Measurements from ENCODE around the gene GSTCD.
"Not testable (repeated sequence)": the region's sequence is repeated elsewhere in the genome, so short reads cannot be mapped to it uniquely, and the experiment has no call there.

Gene GSTCD

DNA sequence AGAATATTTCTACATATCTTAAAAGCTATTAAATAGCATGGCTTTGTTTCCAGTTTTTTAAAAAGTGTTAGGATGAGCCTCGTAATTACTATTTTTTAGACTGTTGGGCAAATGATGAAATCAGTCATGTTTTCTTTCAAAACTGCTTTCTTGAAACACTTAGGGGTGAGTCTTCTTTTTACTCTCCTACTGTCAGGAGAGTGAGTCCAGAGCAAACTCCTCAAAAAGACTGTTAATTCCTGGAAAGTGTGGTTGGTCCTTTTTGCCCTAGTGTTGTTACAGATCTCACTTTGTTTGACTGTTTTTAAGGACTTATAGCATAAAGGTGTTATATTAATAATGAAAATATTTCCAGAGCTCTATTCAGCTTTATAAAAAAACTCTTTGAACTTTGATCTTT is 6.3 kb downstream of the GSTCD start:
- in situ Hi-C loops (cut with MboI; ENCODE audit: low sequenced_read_pairs) = no loop called here

DNA sequence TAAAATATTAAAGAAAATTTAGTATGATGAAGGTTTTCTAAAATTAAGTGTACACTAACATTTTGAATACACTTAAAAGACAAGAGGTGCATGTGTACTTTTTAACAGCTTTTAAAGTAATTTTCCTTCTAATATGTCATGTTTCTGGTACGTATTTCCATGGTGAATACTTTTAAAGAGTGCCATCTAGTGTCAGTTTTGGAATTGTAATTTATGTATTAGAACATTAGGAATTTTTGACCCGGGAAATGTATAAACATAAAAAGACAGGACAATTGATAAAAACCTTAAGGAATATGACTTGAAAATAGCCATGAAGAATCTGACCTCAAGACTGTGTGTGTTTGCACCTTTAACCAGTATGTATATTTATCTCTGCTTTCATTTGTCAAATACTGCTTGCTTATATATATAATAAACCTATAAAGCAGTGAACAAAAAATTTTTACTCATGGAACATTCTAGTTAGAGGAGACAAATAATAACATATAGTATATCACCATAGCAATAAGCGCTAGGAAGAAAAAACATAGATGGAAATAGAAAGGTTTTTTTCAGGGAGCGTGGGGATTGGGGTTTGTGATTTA is 7.2 kb downstream of the GSTCD start:
- in situ Hi-C loops (cut with MboI; ENCODE audit: low sequenced_read_pairs) = no loop called here

GRCh38 chr4:105719204-105719603 is 10.6 kb downstream of the GSTCD start:
- in situ Hi-C loops (cut with MboI; ENCODE audit: low sequenced_read_pairs) = no loop called here

- in situ Hi-C loops (cut with MboI; ENCODE audit: low sequenced_read_pairs) = no loop called here
These were observed 17.0 kb downstream of the GSTCD start for GRCh38 chr4:105725623-105726022.

DNA sequence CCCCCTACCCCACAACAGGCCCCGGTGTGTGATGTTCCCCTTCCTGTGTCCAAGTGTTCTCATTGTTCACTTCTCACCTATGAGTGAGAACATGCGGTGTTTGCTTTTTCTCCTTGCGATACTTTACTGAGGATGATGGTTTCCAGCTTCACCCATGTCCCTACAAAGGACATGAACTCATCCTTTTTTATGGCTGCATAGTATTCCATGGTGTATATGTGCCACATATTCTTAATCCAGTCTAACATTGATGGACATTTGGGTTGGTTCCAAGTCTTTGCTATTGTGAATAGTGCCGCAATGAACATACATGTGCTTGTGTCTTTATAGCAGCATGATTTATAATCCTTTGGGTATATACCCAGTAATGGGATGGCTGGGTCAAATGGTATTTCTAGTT is 21.3 kb downstream of the GSTCD start:
- in situ Hi-C loops (cut with MboI; ENCODE audit: low sequenced_read_pairs) = not testable (repeated sequence)

DNA sequence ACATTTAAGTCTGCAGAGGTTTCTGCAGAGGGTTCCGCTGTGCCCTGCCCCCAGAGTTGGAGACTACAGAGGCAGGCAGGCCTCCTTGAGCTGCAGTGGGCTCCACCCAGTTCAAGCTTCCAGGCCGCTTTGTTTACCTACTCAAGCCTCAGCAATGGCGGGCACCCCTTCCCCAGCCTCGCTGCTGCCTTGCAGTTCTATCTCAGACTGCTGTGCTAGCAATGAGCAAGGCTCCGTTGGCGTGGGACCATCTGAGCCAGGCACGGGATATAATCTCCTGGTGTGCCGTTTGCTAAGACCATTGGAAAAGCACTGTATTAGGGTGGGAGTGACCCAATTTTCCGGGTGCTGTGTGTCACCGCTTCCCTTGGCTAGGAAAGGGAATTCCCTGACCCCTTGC is 26.6 kb downstream of the GSTCD start:
- in situ Hi-C loops (cut with MboI; ENCODE audit: low sequenced_read_pairs) = not testable (repeated sequence)

- in situ Hi-C loops (cut with MboI; ENCODE audit: low sequenced_read_pairs) = no loop called here
These were observed 33.0 kb downstream of the GSTCD start for GRCh38 chr4:105741548-105741947.

DNA sequence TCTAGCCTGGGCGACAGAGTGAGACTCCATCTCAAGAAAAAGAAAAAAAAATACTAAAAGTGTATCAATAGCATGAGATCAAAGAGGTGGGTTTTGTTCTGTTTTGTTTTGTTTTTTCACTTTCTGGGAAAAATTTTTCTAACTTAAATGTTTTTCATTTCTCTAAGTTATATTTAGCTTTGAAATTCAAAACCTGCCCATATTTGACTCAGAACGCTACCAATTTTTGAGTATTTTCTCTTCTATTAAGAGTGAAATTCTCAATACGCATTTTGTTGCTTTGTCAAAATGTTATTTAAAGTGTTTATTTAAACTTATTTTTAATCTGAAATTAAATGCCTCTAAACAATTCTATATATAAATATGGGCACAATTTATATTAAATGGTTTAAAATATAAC is 39.6 kb downstream of the GSTCD start:
- in situ Hi-C loops (cut with MboI; ENCODE audit: low sequenced_read_pairs) = no loop called here

DNA sequence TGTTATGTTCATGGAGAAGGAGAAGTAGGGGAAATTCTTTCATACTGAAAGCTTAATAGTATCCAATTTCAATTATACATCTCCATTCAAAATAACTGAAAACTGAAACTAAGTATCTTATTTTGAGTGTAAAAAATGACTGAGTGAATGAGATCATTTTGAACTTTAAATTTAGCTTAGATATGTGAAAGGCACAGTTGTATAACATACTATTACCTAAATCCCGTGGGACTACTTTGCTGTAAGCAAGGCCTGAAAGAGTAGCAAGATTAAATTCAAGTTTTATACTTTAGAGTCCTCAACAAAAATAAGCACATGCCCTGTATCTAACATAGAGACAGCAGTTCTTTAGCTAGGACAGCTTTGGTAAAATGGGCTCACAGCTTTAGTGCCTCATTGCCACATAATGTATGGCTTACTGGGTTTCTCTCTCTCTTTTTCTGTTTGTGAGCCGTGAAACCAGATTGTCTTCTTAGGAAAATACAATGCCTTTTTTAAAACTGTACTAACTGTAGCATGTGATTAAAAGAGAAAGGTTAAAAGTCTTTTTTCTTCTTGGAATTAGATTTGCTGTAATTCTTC is 43.2 kb downstream of the GSTCD start:
- in situ Hi-C loops (cut with MboI; ENCODE audit: low sequenced_read_pairs) = no loop called here

- in situ Hi-C loops (cut with MboI; ENCODE audit: low sequenced_read_pairs) = no loop called here
These were observed 44.8 kb downstream of the GSTCD start for GRCh38 chr4:105753361-105753760.

DNA sequence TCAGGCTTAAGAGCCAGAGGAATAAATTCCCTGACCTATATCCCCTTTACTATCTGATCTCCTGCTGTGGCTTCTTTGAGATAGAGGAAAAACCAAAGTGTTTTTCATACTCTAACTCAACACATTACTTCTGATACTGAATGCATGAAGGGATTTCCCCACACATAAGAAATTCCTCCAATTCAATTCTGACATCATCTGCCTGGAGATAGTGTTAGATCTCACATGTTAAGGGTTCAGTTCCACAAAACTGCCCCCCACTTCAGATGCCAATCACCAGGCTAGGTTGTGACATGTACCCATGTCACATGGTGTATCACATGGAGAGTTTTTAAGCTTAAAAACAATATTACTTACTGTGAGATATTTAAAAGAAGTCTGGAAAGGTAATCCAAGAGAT is 46.8 kb downstream of the GSTCD start:
- in situ Hi-C loops (cut with MboI; ENCODE audit: low sequenced_read_pairs) = no loop called here

- in situ Hi-C loops (cut with MboI; ENCODE audit: low sequenced_read_pairs) = no loop called here
These were observed 50.4 kb downstream of the GSTCD start for GRCh38 chr4:105758958-105759357.

GRCh38 chr4:105765690-105766407 is 57.3 kb downstream of the GSTCD start:
- in situ Hi-C loops (cut with MboI; ENCODE audit: low sequenced_read_pairs) = no loop called here

DNA sequence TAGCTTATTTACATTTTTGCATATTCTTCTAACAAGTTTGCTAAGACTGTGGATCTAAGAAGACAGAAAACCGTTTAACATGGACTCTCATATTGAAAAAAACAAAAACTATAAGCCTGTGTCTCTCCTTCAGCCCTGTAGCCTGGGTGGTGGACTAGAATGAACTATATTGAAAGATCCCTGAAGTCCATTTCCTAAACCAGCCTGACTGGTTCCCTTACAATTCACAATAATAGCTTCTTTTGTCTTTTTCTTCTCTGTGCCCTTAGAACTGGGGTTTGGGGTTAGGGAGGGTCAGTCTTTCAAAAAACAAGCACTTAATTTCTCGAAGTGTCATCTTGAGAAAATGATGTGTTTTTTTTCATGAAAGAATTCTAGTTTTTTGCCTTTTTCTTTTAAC is 59.0 kb downstream of the GSTCD start:
- in situ Hi-C loops (cut with MboI; ENCODE audit: low sequenced_read_pairs) = no loop called here

- in situ Hi-C loops (cut with MboI; ENCODE audit: low sequenced_read_pairs) = not testable (repeated sequence)
These were observed 61.9 kb downstream of the GSTCD start for GRCh38 chr4:105770524-105770923.

- in situ Hi-C loops (cut with MboI; ENCODE audit: low sequenced_read_pairs) = not testable (repeated sequence)
These were observed 63.5 kb downstream of the GSTCD start for GRCh38 chr4:105772065-105772464.

DNA sequence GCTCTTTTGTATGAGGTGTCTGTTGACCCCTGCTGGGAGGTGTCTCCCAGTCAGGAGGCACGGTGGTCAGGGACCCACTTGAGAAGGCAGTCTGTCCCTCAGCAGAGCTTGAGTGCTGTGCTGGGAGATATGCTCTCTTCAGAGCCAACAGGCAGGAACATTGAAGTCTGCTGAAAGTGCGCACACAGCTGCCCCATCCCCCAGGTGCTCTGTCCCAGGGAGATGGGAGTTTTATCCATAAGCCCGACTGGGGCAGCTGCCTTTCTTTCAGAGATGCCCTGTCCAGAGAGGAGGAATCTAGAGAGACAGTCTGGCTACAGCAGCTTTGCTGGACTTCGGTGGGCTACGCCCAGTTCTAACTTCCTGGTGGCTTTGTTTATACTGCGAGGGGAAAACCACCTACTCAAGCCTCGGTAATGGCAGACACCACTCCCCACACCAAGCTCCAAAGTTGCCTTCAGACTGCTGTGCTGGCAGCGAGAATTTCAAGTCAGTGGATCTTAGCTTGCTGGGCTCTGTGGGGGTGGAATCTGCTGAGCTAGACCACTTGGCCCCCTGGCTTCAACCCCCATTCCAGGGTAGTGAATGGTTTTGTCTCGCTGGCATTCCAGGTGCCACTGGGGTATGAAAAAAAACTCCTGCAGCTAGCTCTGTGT is 67.3 kb downstream of the GSTCD start:
- in situ Hi-C loops (cut with MboI; ENCODE audit: low sequenced_read_pairs) = not testable (repeated sequence)

DNA sequence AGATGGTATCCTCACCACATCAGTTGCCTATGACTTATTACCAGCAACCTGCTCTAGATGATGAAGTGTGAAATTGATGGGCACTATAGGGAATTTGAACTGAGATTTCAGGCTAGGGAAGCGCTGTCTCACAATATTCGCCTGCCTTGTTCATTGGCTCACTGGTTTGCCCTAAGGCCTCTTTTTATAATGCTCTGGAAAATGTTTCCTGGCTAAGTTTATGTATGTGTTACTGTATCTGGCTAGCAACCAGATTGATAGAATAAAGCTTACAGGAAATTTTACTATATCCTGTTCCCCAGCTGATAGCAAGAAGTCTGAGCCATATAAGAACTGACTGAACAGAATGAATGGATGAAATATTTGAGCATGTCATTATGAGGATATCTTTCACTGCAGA is 71.6 kb downstream of the GSTCD start:
- in situ Hi-C loops (cut with MboI; ENCODE audit: low sequenced_read_pairs) = no loop called here

- in situ Hi-C loops (cut with MboI; ENCODE audit: low sequenced_read_pairs) = no loop called here
These were observed 76.2 kb downstream of the GSTCD start for GRCh38 chr4:105784761-105785160.

DNA sequence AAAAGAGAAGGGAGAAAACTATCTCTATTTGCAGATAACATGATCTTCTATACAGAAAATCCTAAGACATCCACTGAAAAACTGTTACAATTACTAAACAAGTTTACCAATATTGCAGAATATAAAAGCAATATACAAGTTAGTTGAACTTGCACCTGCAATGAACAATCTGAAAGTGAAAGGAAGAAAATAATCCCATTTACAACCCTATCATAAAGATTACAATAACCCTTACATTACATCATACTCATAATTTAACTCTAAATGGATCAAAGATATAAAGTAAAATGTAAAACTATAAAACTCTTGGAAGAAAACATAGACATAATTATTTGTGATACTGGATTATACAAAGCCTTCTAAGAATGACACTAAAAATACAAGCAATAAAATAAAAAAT is 77.2 kb downstream of the GSTCD start:
- in situ Hi-C loops (cut with MboI; ENCODE audit: low sequenced_read_pairs) = no loop called here

DNA sequence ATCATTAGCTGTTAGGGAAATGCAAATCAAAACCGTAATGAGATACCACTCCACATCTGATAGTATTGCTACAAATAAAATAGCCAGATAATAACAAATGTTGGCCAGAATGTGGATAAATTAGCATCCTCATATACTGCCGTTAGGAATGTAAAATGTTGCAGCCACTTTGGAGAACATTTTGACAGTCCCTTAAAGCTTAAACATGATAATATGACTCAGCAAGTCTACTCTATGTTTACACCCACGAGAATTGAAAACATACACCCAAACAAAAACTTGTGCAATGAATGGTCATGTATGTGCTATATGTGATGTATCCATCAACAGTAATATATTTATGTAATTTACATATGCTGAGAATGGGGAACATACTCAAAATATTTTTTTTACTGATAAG is 78.2 kb downstream of the GSTCD start:
- in situ Hi-C loops (cut with MboI; ENCODE audit: low sequenced_read_pairs) = no loop called here

DNA sequence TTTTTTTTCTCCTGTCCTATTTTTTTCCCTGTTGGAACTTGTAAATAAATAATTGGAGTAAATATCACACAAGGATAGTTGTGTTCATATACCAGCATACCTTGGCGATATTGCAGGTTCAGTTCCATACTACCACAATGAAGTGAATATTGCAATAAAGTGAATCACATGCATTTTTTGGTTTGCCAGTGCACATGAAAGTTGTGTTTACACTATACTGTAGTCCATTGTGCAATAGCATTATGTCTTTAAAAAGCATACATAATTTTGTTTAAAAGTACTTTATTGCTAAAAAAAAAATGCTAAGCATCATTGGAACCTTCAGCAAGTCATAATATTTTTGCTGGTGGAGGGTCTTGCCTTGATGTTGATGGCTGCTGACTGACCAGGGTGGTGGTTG is 88.6 kb downstream of the GSTCD start:
- in situ Hi-C loops (cut with MboI; ENCODE audit: low sequenced_read_pairs) = no loop called here
